ENCODE measurements around the gene CAPN14. TPM values are rescaled to one million over a fixed set of nuclear protein-coding genes. Genes with fewer than 3 reads are reported as not detected.

Gene CAPN14
- total and polyA plus RNA-seq, 2 experiments from 2014 or later = 0.39 TPM; not detected in 1

DNA sequence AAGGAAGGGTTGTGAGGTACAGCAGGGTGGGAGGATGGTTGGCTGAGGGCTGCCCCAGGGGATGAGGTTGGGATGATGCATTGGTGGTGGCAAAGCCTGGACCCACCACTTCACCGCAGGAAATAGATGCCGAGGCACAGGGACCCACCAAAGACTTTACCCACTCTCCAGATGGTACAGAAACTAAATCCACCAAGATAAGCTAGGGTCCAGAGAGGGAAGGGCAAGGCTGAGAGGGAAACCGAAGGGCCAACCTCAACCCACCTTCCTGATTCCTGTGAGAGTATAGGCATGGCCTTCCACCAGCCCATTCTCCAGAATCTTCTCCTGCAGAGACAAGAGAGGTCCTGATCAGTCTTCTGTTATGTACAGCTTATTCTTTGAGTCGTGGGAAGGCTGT lies 18.1 kb downstream of the CAPN14 start:
- Histone ChIP-seq H3K4me1 (ENCODE audit: low read depth) (no peaks in the 10 kb centered on the region), H3K36me3 (no peaks in the 10 kb centered on the region), H3K9me3 (ENCODE audit: low read depth) (no peaks in the 10 kb centered on the region), H3K27ac (no peak overlapping the region), H3K27me3 (no peaks in the 10 kb centered on the region), H3K4me3 (no peak overlapping the region)
- TF ChIP-seq, protein P1, sequence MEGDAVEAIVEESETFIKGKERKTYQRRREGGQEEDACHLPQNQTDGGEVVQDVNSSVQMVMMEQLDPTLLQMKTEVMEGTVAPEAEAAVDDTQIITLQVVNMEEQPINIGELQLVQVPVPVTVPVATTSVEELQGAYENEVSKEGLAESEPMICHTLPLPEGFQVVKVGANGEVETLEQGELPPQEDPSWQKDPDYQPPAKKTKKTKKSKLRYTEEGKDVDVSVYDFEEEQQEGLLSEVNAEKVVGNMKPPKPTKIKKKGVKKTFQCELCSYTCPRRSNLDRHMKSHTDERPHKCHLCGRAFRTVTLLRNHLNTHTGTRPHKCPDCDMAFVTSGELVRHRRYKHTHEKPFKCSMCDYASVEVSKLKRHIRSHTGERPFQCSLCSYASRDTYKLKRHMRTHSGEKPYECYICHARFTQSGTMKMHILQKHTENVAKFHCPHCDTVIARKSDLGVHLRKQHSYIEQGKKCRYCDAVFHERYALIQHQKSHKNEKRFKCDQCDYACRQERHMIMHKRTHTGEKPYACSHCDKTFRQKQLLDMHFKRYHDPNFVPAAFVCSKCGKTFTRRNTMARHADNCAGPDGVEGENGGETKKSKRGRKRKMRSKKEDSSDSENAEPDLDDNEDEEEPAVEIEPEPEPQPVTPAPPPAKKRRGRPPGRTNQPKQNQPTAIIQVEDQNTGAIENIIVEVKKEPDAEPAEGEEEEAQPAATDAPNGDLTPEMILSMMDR (IDR thresholded peaks at IDR 0.05; ENCODE audit: low read depth, low read length) = no peak
- no peak for DNase-seq (ENCODE audit: low read depth in 1 of 2, low spot score in 1 of 2)

DNA sequence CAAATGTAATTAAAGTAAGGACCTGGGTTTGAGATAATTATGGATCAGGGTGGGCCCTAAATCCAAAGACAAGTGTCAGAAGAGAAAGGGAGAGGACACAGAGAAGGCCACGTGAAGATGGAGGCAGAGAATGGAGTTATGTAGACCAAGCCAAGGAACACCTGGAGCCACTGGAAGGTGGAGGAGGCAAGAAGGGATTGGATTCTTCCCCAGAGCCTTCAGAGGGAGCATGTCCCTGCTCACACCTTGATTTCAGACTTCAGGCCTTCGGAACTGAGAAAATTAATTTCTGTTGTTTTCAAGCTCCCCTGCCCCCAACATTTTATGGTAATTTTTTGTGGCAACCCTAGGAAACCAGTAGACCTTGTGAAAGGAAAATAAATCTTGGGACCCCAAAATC lies 19.6 kb downstream of the CAPN14 start:
- H3K9me3 ChIP-seq (ENCODE audit: low read depth) = no peaks in the 10 kb centered on the region
- H3K27ac ChIP-seq = no peak overlapping the region
- TF ChIP-seq, protein P1 (IDR thresholded peaks at IDR 0.05; ENCODE audit: low read depth, low read length) = no peak
- H3K27me3 ChIP-seq = no peaks in the 10 kb centered on the region
- DNase-seq (ENCODE audit: low read depth in 1 of 2, low spot score in 1 of 2) = no peak
- no peak overlapping the region for H3K4me3 ChIP-seq
- no peaks in the 10 kb centered on the region for H3K36me3 ChIP-seq
- H3K4me1 ChIP-seq (ENCODE audit: low read depth) = no peaks in the 10 kb centered on the region

DNA sequence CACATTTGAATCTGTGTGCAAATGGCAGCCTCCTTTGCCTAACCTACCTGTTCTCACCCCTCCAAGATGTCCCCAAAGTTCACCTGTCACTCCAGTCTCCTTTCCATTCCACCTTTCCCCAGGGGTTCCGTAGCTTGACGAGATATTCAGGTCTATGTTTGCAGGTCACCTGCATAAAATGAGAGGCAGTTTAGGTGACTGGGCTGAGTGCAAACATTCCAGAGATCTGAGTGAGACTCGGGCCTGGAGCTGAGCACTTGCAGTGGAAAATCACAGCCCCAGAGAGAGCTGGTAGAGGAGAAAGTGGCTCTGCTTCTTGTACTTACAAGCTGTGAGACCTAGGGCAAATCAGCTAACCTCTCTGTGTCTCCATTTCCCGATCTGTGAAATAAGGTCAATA lies 20.1 kb downstream of the CAPN14 start:
- Histone ChIP-seq H3K9me3 (ENCODE audit: low read depth) (no peaks in the 10 kb centered on the region), H3K27me3 (no peaks in the 10 kb centered on the region), H3K27ac (no peak overlapping the region), H3K4me3 (no peak overlapping the region), H3K4me1 (ENCODE audit: low read depth) (no peaks in the 10 kb centered on the region), H3K36me3 (no peaks in the 10 kb centered on the region)
- DNase-seq (ENCODE audit: low read depth in 1 of 2, low spot score in 1 of 2) = no peak
- TF ChIP-seq, protein P1 (IDR thresholded peaks at IDR 0.05; ENCODE audit: low read depth, low read length) = no peak

DNA sequence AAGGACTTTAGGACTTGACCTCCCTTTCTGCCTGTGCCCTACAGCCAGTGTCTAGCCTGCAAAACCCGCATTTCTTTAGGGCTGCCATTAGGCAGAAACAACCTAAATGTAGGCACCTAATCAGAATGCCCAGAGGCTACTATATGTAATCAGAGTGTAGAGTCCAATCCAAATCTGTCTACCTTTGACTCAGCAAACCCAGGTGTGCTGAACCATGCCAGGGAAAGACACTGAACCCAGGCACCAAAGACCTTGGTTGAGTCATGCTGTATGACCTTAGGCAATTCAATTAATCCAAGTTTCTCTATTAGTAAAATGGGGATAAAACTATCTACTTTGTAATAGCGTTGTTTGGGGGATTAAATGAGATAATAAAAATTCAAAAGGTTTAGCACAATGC lies 20.7 kb downstream of the CAPN14 start:
- DNase-seq (ENCODE audit: low read depth in 1 of 2, low spot score in 1 of 2) = no peak
- H3K36me3 ChIP-seq = no peaks in the 10 kb centered on the region
- no peaks in the 10 kb centered on the region for H3K27me3 ChIP-seq
- no peak overlapping the region for H3K27ac ChIP-seq
- H3K4me3 ChIP-seq = no peak overlapping the region
- no peaks in the 10 kb centered on the region for H3K4me1 ChIP-seq (ENCODE audit: low read depth)
- TF ChIP-seq, protein P1 (IDR thresholded peaks at IDR 0.05; ENCODE audit: low read depth, low read length) = no peak
- H3K9me3 ChIP-seq (ENCODE audit: low read depth) = no peaks in the 10 kb centered on the region

DNA sequence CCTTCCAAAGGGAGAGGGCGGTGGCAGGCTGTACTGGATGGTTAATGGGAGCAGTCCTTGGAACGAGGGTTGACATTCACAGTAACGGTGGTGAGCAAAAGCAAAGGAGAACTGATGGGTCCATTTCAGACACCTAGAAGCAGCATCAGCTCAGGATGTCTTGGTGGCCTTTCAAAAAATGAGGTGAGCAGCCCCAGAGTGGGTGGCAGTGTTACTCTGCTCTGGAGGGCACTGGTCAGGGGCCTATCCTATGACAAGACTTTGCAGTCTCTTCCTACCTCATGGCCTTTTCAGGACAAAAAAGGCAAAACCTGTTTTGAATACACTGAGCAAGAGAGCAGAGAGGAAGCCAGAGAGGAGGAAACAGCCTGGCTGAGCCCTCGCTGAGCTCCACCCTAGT lies 23.5 kb downstream of the CAPN14 start:
- TF ChIP-seq, protein P1 (IDR thresholded peaks at IDR 0.05; ENCODE audit: low read depth, low read length) = no peak
- Histone ChIP-seq H3K4me3 (no peak overlapping the region), H3K9me3 (ENCODE audit: low read depth) (no peaks in the 10 kb centered on the region), H3K27me3 (no peaks in the 10 kb centered on the region), H3K27ac (no peak overlapping the region), H3K4me1 (ENCODE audit: low read depth) (no peaks in the 10 kb centered on the region), H3K36me3 (no peaks in the 10 kb centered on the region)
- DNase-seq (ENCODE audit: low read depth in 1 of 2, low spot score in 1 of 2) = no peak
